Neuronal stem cell (in vitro differentiated cells): ENCODE data around the gene MTA1.

Source experiments
- DNase-seq: peaks from one replicate; pipeline ENCODE4 v3.0.0-alpha.2; 2013; ENCODE audit warnings: low spot score
- H2AFZ ChIP-seq: one replicate; pipeline ENCODE4 v1.6.1; 2013; ENCODE audit warnings: mild to moderate bottlenecking, low read length, inconsistent platforms
- H2AK5ac ChIP-seq: 2 replicates; pipeline ENCODE4 v1.6.1; 2013; ENCODE audit warnings: low read depth, mild to moderate bottlenecking, inconsistent platforms, low read length, moderate library complexity, mixed read lengths
- H2BK120ac ChIP-seq: 2 replicates; pipeline ENCODE4 v1.6.1; 2013; ENCODE audit warnings: low read depth, mild to moderate bottlenecking, inconsistent platforms, low read length, moderate library complexity, mixed read lengths
- H2BK12ac ChIP-seq: one replicate; pipeline ENCODE4 v1.6.1; 2013; ENCODE audit warnings: low read length, inconsistent platforms
- H2BK15ac ChIP-seq: 2 replicates; pipeline ENCODE4 v1.6.1; 2013; ENCODE audit warnings: mild to moderate bottlenecking, low read length, inconsistent platforms, mixed read lengths
- H2BK5ac ChIP-seq: one replicate; pipeline ENCODE4 v1.6.1; 2013; ENCODE audit warnings: inconsistent platforms, mild to moderate bottlenecking, low read length, moderate library complexity
- H3K14ac ChIP-seq: one replicate; pipeline ENCODE4 v1.6.1; 2013; ENCODE audit warnings: low read length, inconsistent platforms
- H3K18ac ChIP-seq: 2 replicates; pipeline ENCODE4 v1.6.1; 2013; ENCODE audit warnings: low read length, inconsistent platforms
- H3K23ac ChIP-seq: 2 replicates; pipeline ENCODE4 v1.6.1; 2013; ENCODE audit warnings: low read depth, mild to moderate bottlenecking, mixed read lengths, low read length, inconsistent platforms; ENCODE audit not compliant: poor library complexity
- H3K27ac ChIP-seq: replicated peaks from 3 replicates; pipeline ENCODE4 v1.5.1; 2013; ENCODE audit warnings: low read length, inconsistent platforms
- H3K27me3 ChIP-seq, 3 experiments: 2 replicates each; pipeline ENCODE4 v1.6.1; 2013; ENCODE audit warnings: low read length in 3 of 3, mild to moderate bottlenecking in 2 of 3, inconsistent platforms in 1 of 3, low read depth in 1 of 3, mixed read lengths in 1 of 3, moderate library complexity in 1 of 3; ENCODE audit not compliant: control insufficient read depth in 3 of 3, insufficient read depth in 3 of 3
- H3K36me3 ChIP-seq, 2 donors: replicated peaks in 1 of 2; 2 replicates each; pipeline ENCODE4 v1.6.1; 2013; ENCODE audit warnings: low read length in 2 of 2; ENCODE audit not compliant: control insufficient read depth in 2 of 2, insufficient read depth in 2 of 2
- H3K4ac ChIP-seq: 2 replicates; pipeline ENCODE4 v1.6.1; 2013; ENCODE audit warnings: inconsistent platforms, mild to moderate bottlenecking, low read length, moderate library complexity
- H3K4me1 ChIP-seq, 2 donors: 1 replicate in 1 of 2; 2 replicates in 1 of 2; pipeline ENCODE4 v1.6.1; 2013; ENCODE audit warnings: low read length in 2 of 2, low read depth in 1 of 2; ENCODE audit not compliant: control insufficient read depth in 2 of 2, insufficient read depth in 1 of 2
- H3K4me2 ChIP-seq: one replicate; pipeline ENCODE4 v1.6.1; 2013; ENCODE audit warnings: mild to moderate bottlenecking, low read length, inconsistent platforms; ENCODE audit not compliant: insufficient read depth, poor library complexity, severe bottlenecking
- H3K4me3 ChIP-seq, 2 donors: 2 replicates each; pipeline ENCODE4 v1.5.1; 2013; ENCODE audit warnings: low read length in 2 of 2, mild to moderate bottlenecking in 2 of 2, inconsistent platforms in 1 of 2, moderate library complexity in 1 of 2
- H3K79me1 ChIP-seq: one replicate; pipeline ENCODE4 v1.6.1; 2013; ENCODE audit warnings: low read depth, mild to moderate bottlenecking, inconsistent platforms, low read length, moderate library complexity
- H3K9ac ChIP-seq: one replicate; pipeline ENCODE4 v1.6.1; 2013; ENCODE audit warnings: mild to moderate bottlenecking, low read depth, low read length, inconsistent platforms; ENCODE audit not compliant: poor library complexity
- H3K9me3 ChIP-seq, 2 donors: replicated peaks in 1 of 2; 2 replicates each; pipeline versions ENCODE3 to v1.6.1; 2013; ENCODE audit warnings: low read length in 2 of 2, mild to moderate bottlenecking in 2 of 2, inconsistent platforms in 1 of 2, low read depth in 1 of 2, mixed read lengths in 1 of 2, moderate library complexity in 1 of 2; ENCODE audit not compliant: control insufficient read depth in 2 of 2, insufficient read depth in 1 of 2
- H4K8ac ChIP-seq: one replicate; pipeline ENCODE4 v1.6.1; 2013; ENCODE audit warnings: low read depth, mild to moderate bottlenecking, inconsistent platforms, low read length, moderate library complexity
- H4K91ac ChIP-seq: one replicate; pipeline ENCODE4 v1.6.1; 2013; ENCODE audit warnings: low read length, low read depth, mild to moderate bottlenecking, inconsistent platforms; ENCODE audit not compliant: poor library complexity
- WGBS, 2 donors: extraction: QIAGEN DNeasy Blood & Tissue Kit; methylation state at CpG; one replicate each; pipeline ENCODE4 v1.1.7; 2013; ENCODE audit warnings: missing lambda C conversion rate in 2 of 2, mixed read lengths in 1 of 2; ENCODE audit not compliant: insufficient read length in 2 of 2, insufficient replicate concordance in 1 of 2; ENCODE audit errors: extremely low coverage in 2 of 2; 5-methylcytosine and 5-hydroxymethylcytosine counted together

The MTA1 gene

GRCh38 chr14:105408592-105408991 lies 11.0 kb upstream of the MTA1 start:
- no peak overlapping the region for H3K9ac ChIP-seq
- no peak overlapping the region for H3K4ac ChIP-seq
- H3K36me3 ChIP-seq, result no peaks in the 10 kb centered on the region
- H4K8ac ChIP-seq, result no peak overlapping the region
- H3K79me1 ChIP-seq, result no peaks in the 10 kb centered on the region
- H2BK15ac ChIP-seq, result no peak overlapping the region
- no peak for DNase-seq
- peaks cover 7 to 15% of the 10 kb centered on the region in 2 donors for H3K9me3 ChIP-seq
- H2AFZ ChIP-seq, result peak overlapping the region; percentile 40
- no peak overlapping the region for H3K4me2 ChIP-seq
- peaks cover 8 to 10% of the 10 kb centered on the region in 2 donors for H3K4me1 ChIP-seq
- H2BK120ac ChIP-seq, result no peak overlapping the region
- no peak overlapping the region for H2AK5ac ChIP-seq
- H4K91ac ChIP-seq, result no peak overlapping the region
- H3K18ac ChIP-seq, result no peak overlapping the region
- no peak overlapping the region for H3K14ac ChIP-seq
- no peak overlapping the region for H3K4me3 ChIP-seq
- no peak overlapping the region for H2BK5ac ChIP-seq
- no CpG with 5 or more reads among the region's 13 CpGs for WGBS, 2 donors
- H3K23ac ChIP-seq, result no peak overlapping the region
- H2BK12ac ChIP-seq, result no peak overlapping the region
- H3K27ac ChIP-seq, result no peak overlapping the region
- H3K27me3 ChIP-seq, result peaks cover 4 to 35% (median 21%) of the 10 kb centered on the region in 3 experiments

- no peak for DNase-seq
- H3K36me3 ChIP-seq, result no peaks in the 10 kb centered on the region
- no peak overlapping the region for H2AFZ ChIP-seq
- H4K8ac ChIP-seq, result no peak overlapping the region
- H4K91ac ChIP-seq, result no peak overlapping the region
- peaks cover 8 to 13% of the 10 kb centered on the region in 2 donors for H3K4me1 ChIP-seq
- no peak overlapping the region for H3K4ac ChIP-seq
- peaks cover 7 to 13% of the 10 kb centered on the region in 2 donors for H3K9me3 ChIP-seq
- H3K23ac ChIP-seq, result no peak overlapping the region
- H2BK120ac ChIP-seq, result no peak overlapping the region
- H2BK5ac ChIP-seq, result peak overlapping the region; percentile 66
- H3K14ac ChIP-seq, result no peak overlapping the region
- H3K18ac ChIP-seq, result no peak overlapping the region
- no peak overlapping the region for H3K27ac ChIP-seq
- H3K4me2 ChIP-seq, result no peak overlapping the region
- WGBS, 2 donors, result 88% methylated on average over 1 of the region's 3 CpGs; no CpG with 5 or more reads in 1 of the 2 donors
- no peak overlapping the region for H2AK5ac ChIP-seq
- peaks cover 4 to 38% (median 21%) of the 10 kb centered on the region in 3 experiments for H3K27me3 ChIP-seq
- H3K4me3 ChIP-seq, result no peak overlapping the region
- no peak overlapping the region for H2BK12ac ChIP-seq
- no peak overlapping the region for H2BK15ac ChIP-seq
- H3K79me1 ChIP-seq, result no peaks in the 10 kb centered on the region
- no peak overlapping the region for H3K9ac ChIP-seq
Measured at GRCh38 chr14:105409364-105409763, 10.3 kb upstream of the MTA1 start.

DNA sequence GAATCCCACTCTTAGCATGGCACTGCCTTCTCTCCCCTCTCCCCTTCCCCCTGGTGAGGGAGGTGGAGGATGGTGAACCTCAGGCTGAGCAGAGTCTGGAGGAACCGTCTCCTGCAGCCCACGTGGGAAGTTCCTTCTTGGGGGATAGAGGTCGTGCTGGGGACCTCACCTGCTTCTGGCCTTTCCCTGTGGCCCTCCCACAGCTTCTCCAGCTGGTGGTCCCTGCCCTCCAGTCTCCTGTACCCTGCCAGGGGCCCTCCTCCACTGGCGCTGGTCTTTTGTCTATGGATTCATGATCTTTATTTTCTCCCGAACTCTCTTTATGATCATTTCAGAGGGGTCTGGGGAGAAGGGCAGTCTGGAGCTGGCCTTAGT lies 9.0 kb upstream of the MTA1 start:
- WGBS, 2 donors, result no CpG with 5 or more reads among the region's 5 CpGs
- Histone ChIP-seq H2AK5ac (peak overlapping the region; percentile 66), H3K9ac (no peak overlapping the region), H3K36me3 (no peaks in the 10 kb centered on the region), H4K8ac (no peak overlapping the region), H3K9me3 (peaks cover 7% of the 10 kb centered on the region in 2 donors), H2AFZ (no peak overlapping the region), H3K27ac (no peak overlapping the region), H3K23ac (no peak overlapping the region), H3K4me3 (no peak overlapping the region), H2BK15ac (no peak overlapping the region), H4K91ac (no peak overlapping the region), H3K14ac (no peak overlapping the region), H3K4me2 (peak overlapping the region; percentile 58), H2BK120ac (no peak overlapping the region), H2BK5ac (no peak overlapping the region), H3K4ac (no peak overlapping the region), H3K79me1 (no peaks in the 10 kb centered on the region), H3K4me1 (peaks cover 8 to 15% of the 10 kb centered on the region in 2 donors), H2BK12ac (no peak overlapping the region), H3K27me3 (peaks cover 4 to 38% (median 21%) of the 10 kb centered on the region in 3 experiments), H3K18ac (peak overlapping the region; percentile 93)
- no peak for DNase-seq

- H3K79me1 ChIP-seq, result no peaks in the 10 kb centered on the region
- H3K9me3 ChIP-seq, result peaks cover 7 to 9% of the 10 kb centered on the region in 2 donors
- peak overlapping the region; percentile 56 for H3K14ac ChIP-seq
- peak overlapping the region; percentile 28 for H2BK120ac ChIP-seq
- peaks cover 8 to 15% of the 10 kb centered on the region in 2 donors for H3K4me1 ChIP-seq
- peak overlapping the region; percentile 95 for H2BK15ac ChIP-seq
- H2BK5ac ChIP-seq, result no peak overlapping the region
- peak overlapping the region in 1 of 2 donors; percentile 66 for H3K4me3 ChIP-seq
- H3K9ac ChIP-seq, result peak overlapping the region; percentile 83
- H2BK12ac ChIP-seq, result peak overlapping the region; percentile 97
- H3K4ac ChIP-seq, result peak overlapping the region; percentile 97
- peak overlapping the region; percentile 94 for H2AK5ac ChIP-seq
- peak overlapping the region; percentile 97 for H3K18ac ChIP-seq
- peaks cover 4 to 38% (median 21%) of the 10 kb centered on the region in 3 experiments for H3K27me3 ChIP-seq
- H4K91ac ChIP-seq, result no peak overlapping the region
- no peak overlapping the region for H2AFZ ChIP-seq
- H3K23ac ChIP-seq, result peak overlapping the region; percentile 93
- H3K36me3 ChIP-seq, result no peaks in the 10 kb centered on the region
- WGBS, 2 donors, result no CpG with 5 or more reads among the region's 86 CpGs
- no peak overlapping the region for H3K27ac ChIP-seq
- H3K4me2 ChIP-seq, result peak overlapping the region; percentile 58
- peak overlapping the region; percentile 93 for H4K8ac ChIP-seq
- DNase-seq, result no peak
Measured at GRCh38 chr14:105411017-105411941, 8.3 kb upstream of the MTA1 start.
